Endothelial cell of umbilical vein (primary cell): ENCODE results near the gene DCC. TPM values are rescaled to one million over a fixed set of nuclear protein-coding genes. Genes with fewer than 3 reads are reported as not detected.

Source experiments
- BruUV-seq: library from RNA; stranded (reverse); fragments of 400-500 nt; replicated peaks from 2 replicates; lab custom pipeline; 2021; lab: Mats Ljungman, UMichigan
- CTCF ChIA-PET: fragments of 300-600, 350-600 bp; sonication (Branson Sonifier 250); formaldehyde crosslinking; loops from one replicate; lab custom pipeline; 2021; ENCODE audit warnings: antibody characterized with exemption, inconsistent platforms; lab: Charles Lee
- POLR2A ChIA-PET: fragments of 300-600, 350-600 bp; sonication (Branson Sonifier 250); formaldehyde crosslinking; loops from one replicate; lab custom pipeline; 2021; ENCODE audit warnings: antibody characterized with exemption, inconsistent platforms; lab: Charles Lee
- DNase-seq: peaks from one replicate; pipeline ENCODE4 v3.0.0-alpha.2; 2011; ENCODE audit warnings: low read depth, low spot score
- FAIRE-seq: peaks from 2 replicates; lab custom pipeline; 2011; peaks lifted over from hg19 to GRCh38; lab: Jason Lieb, UNC
- H2AFZ ChIP-seq: 2 replicates; pipeline ENCODE4 v1.6.0; 2012; ENCODE audit warnings: low read depth, low read length, control low read depth, inconsistent platforms
- H3K27ac ChIP-seq: 2 replicates; pipeline ENCODE4 v1.5.1; 2011; ENCODE audit warnings: low read depth, mild to moderate bottlenecking, control low read depth, low read length, moderate library complexity; ENCODE audit not compliant: insufficient read depth
- H3K27me3 ChIP-seq, 2 experiments: 2 replicates each; pipeline versions ENCODE4 v1.6.0 to v1.6.1; 2011; ENCODE audit warnings: low read length in 2 of 2, mixed read lengths in 1 of 2; ENCODE audit not compliant: control insufficient read depth in 2 of 2, insufficient read depth in 2 of 2
- H3K36me3 ChIP-seq, 2 experiments: 2 replicates in 1 of 2; 3 replicates in 1 of 2; pipeline ENCODE4 v1.5.1; 2011; ENCODE audit warnings: low read length in 2 of 2, mild to moderate bottlenecking in 1 of 2, moderate library complexity in 1 of 2; ENCODE audit not compliant: control insufficient read depth in 2 of 2, insufficient read depth in 2 of 2; ENCODE audit errors: extremely low read depth in 1 of 2
- H3K4me1 ChIP-seq: 3 replicates; pipeline ENCODE4 v1.5.1; 2011; ENCODE audit warnings: mild to moderate bottlenecking, low read length; ENCODE audit not compliant: control insufficient read depth, insufficient read depth; ENCODE audit errors: extremely low read depth
- H3K4me2 ChIP-seq: 2 replicates; pipeline ENCODE4 v1.6.1; 2011; ENCODE audit warnings: low read length, control low read depth, mixed read lengths; ENCODE audit not compliant: insufficient read depth
- H3K4me3 ChIP-seq, 3 experiments: fragments of 200-600 bp in 1 of 3; sonication (generic), shearing (Covaris generic) in 1 of 3; replicated peaks in 1 of 3; 2 replicates each; pipeline ENCODE4 v1.5.1; 2011 to 2016; ENCODE audit warnings: control low read depth in 3 of 3, low read length in 3 of 3, mild to moderate bottlenecking in 2 of 3, inconsistent platforms in 1 of 3, low read depth in 1 of 3, moderate library complexity in 1 of 3; ENCODE audit not compliant: insufficient read depth in 1 of 3
- H3K79me2 ChIP-seq: 2 replicates; pipeline ENCODE4 v1.6.0; 2012; ENCODE audit warnings: low read length, inconsistent platforms; ENCODE audit not compliant: control insufficient read depth, insufficient read depth
- H3K9ac ChIP-seq: replicated peaks from 2 replicates; pipeline ENCODE3; 2011; ENCODE audit warnings: low read length, control low read depth; ENCODE audit not compliant: insufficient read depth; ENCODE audit errors: extremely low read depth
- H3K9me1 ChIP-seq: replicated peaks from 3 replicates; pipeline ENCODE4 v1.6.0; 2011; ENCODE audit warnings: mild to moderate bottlenecking, low read length; ENCODE audit not compliant: control insufficient read depth, insufficient read depth; ENCODE audit errors: extremely low read depth
- H3K9me3 ChIP-seq: replicated peaks from 2 replicates; pipeline ENCODE4 v1.5.1; 2012; ENCODE audit warnings: low read length, inconsistent platforms; ENCODE audit not compliant: control insufficient read depth, insufficient read depth
- H4K20me1 ChIP-seq: replicated peaks from 2 replicates; pipeline ENCODE3; 2011; ENCODE audit warnings: mild to moderate bottlenecking, low read length; ENCODE audit not compliant: control insufficient read depth, insufficient read depth; ENCODE audit errors: extremely low read depth
- EZH2 ChIP-seq: IDR thresholded peaks from 2 replicates; pipeline ENCODE4 v1.6.1; 2012; ENCODE audit warnings: borderline replicate concordance, low read depth, mild to moderate bottlenecking, moderate library complexity, low read length, inconsistent platforms; ENCODE audit not compliant: severe bottlenecking
- FOS ChIP-seq: IDR thresholded peaks from 2 replicates; pipeline ENCODE4 v1.6.1; 2011; ENCODE audit warnings: mild to moderate bottlenecking, low read length, moderate library complexity, borderline replicate concordance; ENCODE audit not compliant: insufficient read depth
- GATA2 ChIP-seq: IDR thresholded peaks from 2 replicates; pipeline ENCODE4 v1.7.0; 2011; ENCODE audit warnings: low read depth, mild to moderate bottlenecking, moderate library complexity, mixed read lengths, low read length; ENCODE audit not compliant: insufficient read length, insufficient read depth
- JUN ChIP-seq: IDR thresholded peaks from 2 replicates; pipeline ENCODE4 v1.6.1; 2011; ENCODE audit warnings: borderline replicate concordance, low read depth; ENCODE audit not compliant: insufficient read length, insufficient read depth
- MYC ChIP-seq: IDR thresholded peaks from one replicate; pipeline ENCODE4 v1.6.1; 2011; ENCODE audit warnings: mild to moderate bottlenecking, low read depth, low read length
- POLR2A ChIP-seq: IDR thresholded peaks from 2 replicates; pipeline ENCODE4 v1.6.1; 2012; ENCODE audit warnings: low read depth, mild to moderate bottlenecking, control low read depth, low read length
- POLR2AphosphoS5 ChIP-seq: IDR thresholded peaks from 2 replicates; pipeline ENCODE4 v1.6.1; 2012; ENCODE audit warnings: low read depth, mild to moderate bottlenecking, control low read depth, low read length, moderate library complexity; ENCODE audit not compliant: insufficient read depth
- dilution Hi-C: fragments of 300-500 bp; cut with MboI; formaldehyde crosslinking; loops from one replicate; pipeline ENCODE4 v1.15.0; 2019; ENCODE audit warnings: low sequenced_read_pairs; ENCODE audit not compliant: extremely low pct_ligation_motif_present
- intact Hi-C: fragments of 100-400 bp; cut with micrococcal nuclease; formaldehyde crosslinking; loops from one replicate; pipeline ENCODE4 v1.10.0; 2022
- polyA plus RNA-seq, 4 experiments: library from polyadenylated mRNA; depleted of rRNA in 3 of 4; stranded (reverse) in 3 of 4; unstranded in 1 of 4; fragments of >200 nt; gene quantifications; 2 replicates each; pipeline versions ENCODE4 v1.2.1 to v1.2.3, GENCODE V29; 2011 to 2012; ENCODE audit warnings: missing spikeins in 1 of 4
- total RNA-seq: library from RNA; stranded (reverse); gene quantifications from 2 replicates; pipeline ENCODE4 v1.2.3, GENCODE V29; 2021
- TF ChIP-seq, protein P1 (sequence below), 2 donors: IDR thresholded peaks; 1 replicate in 1 of 2; 2 replicates in 1 of 2; pipeline ENCODE4 v1.5.1; 2011; ENCODE audit warnings: low read length in 2 of 2, mild to moderate bottlenecking in 2 of 2, moderate library complexity in 2 of 2, control low read depth in 1 of 2, inconsistent platforms in 1 of 2, low read depth in 1 of 2; ENCODE audit not compliant: insufficient read depth in 1 of 2; ENCODE audit errors: extremely low read depth in 1 of 2
- TF ChIP-seq, protein P2 (sequence below): IDR thresholded peaks from 2 replicates; pipeline ENCODE4 v1.6.1; 2011; ENCODE audit not compliant: insufficient read depth, insufficient read length

DCC gene
- total and polyA plus RNA-seq, 2 donors (not counting 3 experiments of a cell fraction or from before 2014, with no cell fraction given), result not detected

DNA sequence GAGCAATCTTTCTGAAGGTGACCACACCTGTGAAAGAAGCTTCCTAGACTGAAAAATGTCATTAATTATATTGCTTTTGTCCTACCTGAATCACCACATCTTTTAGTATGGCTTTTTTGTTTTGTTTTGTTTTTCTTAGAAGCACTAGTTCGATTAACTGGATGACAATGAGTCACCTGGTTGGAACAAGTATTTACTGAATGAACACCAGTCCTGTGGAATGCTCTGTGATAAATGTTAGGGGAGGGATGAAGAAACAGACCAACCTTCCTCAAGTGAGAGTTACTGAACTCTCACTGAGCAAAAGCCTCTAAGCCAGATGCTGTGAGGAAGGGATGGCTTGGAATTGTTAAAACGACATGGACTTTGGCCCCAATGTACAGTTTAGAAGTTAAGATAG is 26.8 kb upstream of the DCC start:
- no peak for FAIRE-seq
- Histone ChIP-seq H3K4me2 (no peak overlapping the region), H4K20me1 (no peaks in the 10 kb centered on the region), H2AFZ (no peak overlapping the region), H3K9me3 (peaks cover 2% of the 10 kb centered on the region), H3K27ac (no peak overlapping the region), H3K4me1 (no peaks in the 10 kb centered on the region), H3K27me3 (no peaks in the 10 kb centered on the region), H3K9me1 (no peaks in the 10 kb centered on the region), H3K4me3 (no peak overlapping the region), H3K79me2 (no peaks in the 10 kb centered on the region), H3K9ac (no peak overlapping the region), H3K36me3 (no peaks in the 10 kb centered on the region)
- BruUV-seq, result no TSS peak
- dilution Hi-C loops (no loop called here), intact Hi-C loops (no loop called here)
- CTCF ChIA-PET, result no interaction called here
- no peak for TF ChIP-seq EZH2
- no peak for TF ChIP-seq POLR2A
- no peak for TF ChIP-seq GATA2
- no peak for TF ChIP-seq JUN
- TF ChIP-seq, protein P1, sequence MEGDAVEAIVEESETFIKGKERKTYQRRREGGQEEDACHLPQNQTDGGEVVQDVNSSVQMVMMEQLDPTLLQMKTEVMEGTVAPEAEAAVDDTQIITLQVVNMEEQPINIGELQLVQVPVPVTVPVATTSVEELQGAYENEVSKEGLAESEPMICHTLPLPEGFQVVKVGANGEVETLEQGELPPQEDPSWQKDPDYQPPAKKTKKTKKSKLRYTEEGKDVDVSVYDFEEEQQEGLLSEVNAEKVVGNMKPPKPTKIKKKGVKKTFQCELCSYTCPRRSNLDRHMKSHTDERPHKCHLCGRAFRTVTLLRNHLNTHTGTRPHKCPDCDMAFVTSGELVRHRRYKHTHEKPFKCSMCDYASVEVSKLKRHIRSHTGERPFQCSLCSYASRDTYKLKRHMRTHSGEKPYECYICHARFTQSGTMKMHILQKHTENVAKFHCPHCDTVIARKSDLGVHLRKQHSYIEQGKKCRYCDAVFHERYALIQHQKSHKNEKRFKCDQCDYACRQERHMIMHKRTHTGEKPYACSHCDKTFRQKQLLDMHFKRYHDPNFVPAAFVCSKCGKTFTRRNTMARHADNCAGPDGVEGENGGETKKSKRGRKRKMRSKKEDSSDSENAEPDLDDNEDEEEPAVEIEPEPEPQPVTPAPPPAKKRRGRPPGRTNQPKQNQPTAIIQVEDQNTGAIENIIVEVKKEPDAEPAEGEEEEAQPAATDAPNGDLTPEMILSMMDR (IDR thresholded peaks at IDR 0.05; ENCODE audit: extremely low read depth in 1 of 2, insufficient read depth in 1 of 2, low read depth in 1 of 2, low read length in 2 of 2), result no peak
- no peak for TF ChIP-seq MYC
- TF ChIP-seq POLR2AphosphoS5, result no peak
- TF ChIP-seq FOS, result no peak
- TF ChIP-seq, protein P2, sequence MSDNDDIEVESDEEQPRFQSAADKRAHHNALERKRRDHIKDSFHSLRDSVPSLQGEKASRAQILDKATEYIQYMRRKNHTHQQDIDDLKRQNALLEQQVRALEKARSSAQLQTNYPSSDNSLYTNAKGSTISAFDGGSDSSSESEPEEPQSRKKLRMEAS, result no peak
- DNase-seq, result no peak
- POLR2A ChIA-PET, result no interaction called here
